HEK293 (cell line): ENCODE data around the gene XYLT2.

Experiments used
- ZBTB7A ChIP-seq: fragments of 450-650 bp; formaldehyde crosslinking; IDR thresholded peaks from 2 replicates; pipeline ENCODE4 v1.5.1; 2016; ENCODE audit warnings: low read depth, missing biosample characterization, missing genetic modification characterization
- ZNF37A ChIP-seq: fragments of 450-650 bp; IDR thresholded peaks from 2 replicates; pipeline ENCODE4 v1.5.1; 2018; ENCODE audit warnings: missing biosample characterization, missing genetic modification characterization
- TF ChIP-seq, protein P1 (sequence below): fragments of 450-650 bp; formaldehyde crosslinking; IDR thresholded peaks from 2 replicates; pipeline ENCODE4 v1.5.1; 2016; ENCODE audit warnings: missing biosample characterization, missing genetic modification characterization
- TF ChIP-seq, protein P2 (sequence below): IDR thresholded peaks from 2 replicates; pipeline ENCODE4 v1.6.1; 2011; ENCODE audit warnings: mild to moderate bottlenecking, low read depth, low read length, borderline replicate concordance

DNA sequence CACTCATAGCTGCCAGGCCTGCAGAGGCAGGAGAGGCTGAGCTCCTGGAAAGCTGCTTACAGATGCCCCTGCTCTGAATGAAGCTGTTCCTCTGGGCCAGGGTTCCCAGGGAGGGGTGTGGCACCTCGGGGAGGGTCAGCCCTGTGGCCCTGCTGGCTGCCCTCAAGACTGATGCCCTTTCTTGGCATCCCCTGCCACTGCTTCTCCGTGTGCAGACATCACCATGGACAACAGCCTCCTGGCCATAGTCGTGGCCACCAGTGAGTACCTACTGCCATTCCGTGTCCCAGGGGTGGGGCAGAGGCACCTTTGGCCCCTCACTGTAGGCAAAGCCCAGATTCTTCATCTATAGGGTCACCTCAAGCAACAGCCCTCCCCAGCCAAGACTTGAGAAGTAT lies 18.1 kb downstream of the XYLT2 start:
- TF ChIP-seq ZNF37A (no peak), ZBTB7A (tag by site-specific recombination) (no peak)
- TF ChIP-seq, protein P1, sequence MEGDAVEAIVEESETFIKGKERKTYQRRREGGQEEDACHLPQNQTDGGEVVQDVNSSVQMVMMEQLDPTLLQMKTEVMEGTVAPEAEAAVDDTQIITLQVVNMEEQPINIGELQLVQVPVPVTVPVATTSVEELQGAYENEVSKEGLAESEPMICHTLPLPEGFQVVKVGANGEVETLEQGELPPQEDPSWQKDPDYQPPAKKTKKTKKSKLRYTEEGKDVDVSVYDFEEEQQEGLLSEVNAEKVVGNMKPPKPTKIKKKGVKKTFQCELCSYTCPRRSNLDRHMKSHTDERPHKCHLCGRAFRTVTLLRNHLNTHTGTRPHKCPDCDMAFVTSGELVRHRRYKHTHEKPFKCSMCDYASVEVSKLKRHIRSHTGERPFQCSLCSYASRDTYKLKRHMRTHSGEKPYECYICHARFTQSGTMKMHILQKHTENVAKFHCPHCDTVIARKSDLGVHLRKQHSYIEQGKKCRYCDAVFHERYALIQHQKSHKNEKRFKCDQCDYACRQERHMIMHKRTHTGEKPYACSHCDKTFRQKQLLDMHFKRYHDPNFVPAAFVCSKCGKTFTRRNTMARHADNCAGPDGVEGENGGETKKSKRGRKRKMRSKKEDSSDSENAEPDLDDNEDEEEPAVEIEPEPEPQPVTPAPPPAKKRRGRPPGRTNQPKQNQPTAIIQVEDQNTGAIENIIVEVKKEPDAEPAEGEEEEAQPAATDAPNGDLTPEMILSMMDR (tag by site-specific recombination), result no peak
- TF ChIP-seq, protein P2, sequence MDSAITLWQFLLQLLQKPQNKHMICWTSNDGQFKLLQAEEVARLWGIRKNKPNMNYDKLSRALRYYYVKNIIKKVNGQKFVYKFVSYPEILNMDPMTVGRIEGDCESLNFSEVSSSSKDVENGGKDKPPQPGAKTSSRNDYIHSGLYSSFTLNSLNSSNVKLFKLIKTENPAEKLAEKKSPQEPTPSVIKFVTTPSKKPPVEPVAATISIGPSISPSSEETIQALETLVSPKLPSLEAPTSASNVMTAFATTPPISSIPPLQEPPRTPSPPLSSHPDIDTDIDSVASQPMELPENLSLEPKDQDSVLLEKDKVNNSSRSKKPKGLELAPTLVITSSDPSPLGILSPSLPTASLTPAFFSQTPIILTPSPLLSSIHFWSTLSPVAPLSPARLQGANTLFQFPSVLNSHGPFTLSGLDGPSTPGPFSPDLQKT, result no peak
